NCI-H1105 treated with DMSO at 0.1 percent for 48 hours (cell line): ENCODE data around the gene BET1.
"Not testable (repeated sequence)": the region's sequence is repeated elsewhere in the genome, so short reads cannot be mapped to it uniquely, and the experiment has no call there.

Source experiments
- DNase-seq: peaks from one replicate; lab custom pipeline; 2025; lab: John Stamatoyannopoulos, UW

The BET1 gene, protein sequence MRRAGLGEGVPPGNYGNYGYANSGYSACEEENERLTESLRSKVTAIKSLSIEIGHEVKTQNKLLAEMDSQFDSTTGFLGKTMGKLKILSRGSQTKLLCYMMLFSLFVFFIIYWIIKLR

DNA sequence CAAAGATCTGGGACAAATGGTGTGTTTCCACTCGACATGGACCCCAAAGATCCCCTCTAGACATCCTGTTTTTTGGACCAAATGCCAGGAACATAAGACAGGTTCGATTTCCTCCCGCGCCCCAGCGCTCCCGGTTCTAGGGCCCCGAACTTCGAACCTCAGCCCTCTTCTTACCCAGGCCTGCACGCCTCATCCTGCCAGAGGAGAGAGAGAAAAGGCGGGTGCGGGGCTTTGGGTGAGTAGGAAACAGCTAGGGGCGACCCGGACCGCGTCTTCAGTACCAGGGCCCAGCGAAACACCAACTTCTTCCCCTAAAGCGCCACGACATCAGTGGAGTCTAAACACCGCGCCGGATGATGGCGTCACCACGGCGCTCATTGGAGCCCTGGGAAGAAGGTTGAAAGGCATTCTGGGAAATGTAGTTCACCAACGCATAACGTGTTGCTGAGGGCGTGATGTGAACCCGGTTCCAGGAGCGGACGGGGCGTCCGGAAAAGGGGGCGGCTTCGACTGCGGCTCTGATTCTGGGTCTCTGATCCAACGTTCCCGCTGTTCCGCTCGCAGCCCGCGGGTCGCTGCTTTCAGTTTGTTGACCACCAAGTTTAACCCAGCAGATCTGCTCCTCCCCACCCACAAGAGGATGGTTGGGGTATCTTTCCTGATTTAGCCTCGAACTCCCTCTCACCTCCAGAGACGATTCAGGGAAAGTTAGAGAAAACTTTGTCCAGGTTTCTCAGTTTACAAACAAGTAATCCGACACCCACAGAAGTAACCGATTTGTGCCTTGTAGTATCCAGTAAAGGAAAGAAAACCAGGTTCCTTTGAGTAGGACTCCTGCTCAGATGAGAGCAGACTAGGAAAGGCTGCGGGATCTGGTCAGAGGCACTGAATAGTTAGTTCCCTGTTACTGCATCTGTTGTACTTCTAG lies at the start of gene BET1:
TSS of gene BET1 (minus strand) at position 332 of the 928 bp plus-strand sequence. CDS start at position 193, 139 bp downstream.
- peak; percentile 92 for DNase-seq

DNA sequence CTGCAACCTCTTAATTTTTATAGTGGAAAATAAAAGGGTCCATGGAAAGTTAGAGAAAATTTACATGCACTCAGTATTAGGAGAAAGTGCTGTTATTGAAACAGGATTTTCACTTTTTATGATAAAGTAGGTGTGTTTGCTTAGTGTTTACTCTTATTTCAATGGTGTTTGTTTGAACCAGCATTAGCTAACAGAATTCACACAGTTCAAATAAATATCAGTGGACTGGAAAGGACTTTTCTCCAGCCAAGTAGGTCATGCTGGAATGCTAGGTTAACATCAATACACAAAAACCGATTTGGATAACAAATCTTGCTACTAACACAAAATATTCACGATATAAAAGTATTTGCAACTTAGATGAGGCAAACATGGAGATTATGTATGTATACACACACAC lies 49.4 kb upstream of the BET1 start:
- no peak for DNase-seq

DNA sequence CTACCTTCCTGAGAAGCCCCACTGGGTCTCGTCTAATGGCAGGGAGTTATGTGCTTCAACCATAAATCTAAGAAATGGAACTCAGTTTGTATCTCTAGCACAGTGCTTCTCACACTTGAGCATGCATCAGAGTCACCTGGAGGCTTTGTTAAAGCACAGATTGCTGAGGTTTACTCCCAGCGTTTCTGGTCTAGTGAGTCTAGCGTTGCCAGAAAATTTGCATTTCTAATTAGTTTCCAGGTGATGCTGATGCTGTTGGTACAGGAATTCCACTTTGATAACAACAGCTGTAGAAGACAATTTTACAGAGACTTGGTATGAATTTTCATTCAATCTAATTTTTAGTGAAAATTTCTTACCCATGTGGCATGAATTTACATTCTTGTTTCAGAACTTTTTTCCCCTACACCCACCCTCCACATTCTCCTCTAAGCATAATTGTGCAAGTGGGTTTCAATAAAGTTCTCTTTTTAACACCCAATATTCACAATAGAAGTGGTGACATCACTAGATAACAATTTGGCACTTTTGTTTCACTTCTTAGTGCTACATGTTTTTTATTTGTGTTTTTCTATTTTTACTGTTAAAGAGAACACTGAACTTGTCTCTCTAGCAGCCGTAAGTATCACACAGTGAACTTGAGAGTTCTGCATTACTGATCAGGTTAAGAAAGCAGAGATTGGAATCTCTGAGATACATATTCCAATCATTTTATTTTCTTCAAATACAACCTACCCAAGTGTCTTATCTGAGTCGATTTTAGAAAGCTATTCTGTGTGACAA lies 48.4 kb upstream of the BET1 start:
- DNase-seq: no peak

DNA sequence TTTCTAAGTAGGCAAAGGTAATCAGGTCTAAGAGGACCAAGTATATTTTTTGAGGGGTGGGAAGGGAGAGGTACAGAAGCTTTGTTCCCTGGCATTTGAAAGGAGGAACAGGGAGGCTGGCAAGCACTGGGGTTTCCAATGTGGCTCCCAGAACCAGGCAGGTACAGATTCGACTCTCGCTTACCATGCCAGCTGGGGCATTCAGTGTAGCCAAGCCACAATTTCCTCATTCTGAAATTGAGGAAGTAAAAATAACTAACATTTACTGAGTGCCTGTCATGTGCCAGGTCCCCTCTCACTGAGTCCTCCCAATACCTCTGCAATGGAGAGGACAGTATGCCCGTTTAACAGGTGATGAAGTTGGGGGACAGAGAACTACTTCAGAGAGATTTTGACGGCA lies 45.9 kb upstream of the BET1 start:
- DNase-seq: no peak

DNA sequence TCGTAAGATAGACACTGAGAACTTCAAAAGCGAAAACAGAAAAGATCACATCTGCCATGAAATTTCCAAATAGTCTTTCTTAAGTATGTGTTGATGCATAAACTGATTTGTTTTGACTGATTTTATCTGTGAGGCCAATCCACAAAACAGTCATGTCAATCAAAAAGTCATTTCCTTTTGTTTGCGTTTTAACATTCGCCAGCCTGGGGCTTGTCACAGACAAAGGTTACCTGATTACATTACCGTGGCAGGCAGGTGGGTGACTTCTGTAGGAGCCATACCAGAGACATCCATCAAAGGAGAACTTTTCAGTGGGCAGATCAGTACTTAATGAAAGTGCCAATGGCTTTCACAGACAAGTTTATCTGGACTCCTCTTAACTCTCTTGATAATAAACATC lies 45.5 kb upstream of the BET1 start:
- DNase-seq: no peak

DNA sequence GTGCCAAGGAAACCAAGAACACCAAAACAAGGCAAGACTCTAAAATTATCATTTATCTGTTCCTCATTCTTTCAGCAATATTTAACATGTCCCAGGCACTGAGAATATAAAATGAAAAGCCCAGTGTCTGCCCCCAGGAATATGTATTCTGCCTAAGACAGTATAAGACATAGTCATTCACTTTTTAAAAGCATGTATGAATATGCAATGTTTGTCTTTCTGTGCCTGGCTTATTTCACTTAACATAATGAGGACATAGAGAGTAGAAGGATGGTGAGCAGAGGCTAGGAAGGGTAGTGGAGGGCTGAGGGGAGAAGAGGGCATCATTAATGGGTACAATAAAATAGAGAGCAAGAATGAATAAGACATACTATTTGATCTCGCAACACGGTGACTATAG lies 44.6 kb upstream of the BET1 start:
- DNase-seq: no peak

DNA sequence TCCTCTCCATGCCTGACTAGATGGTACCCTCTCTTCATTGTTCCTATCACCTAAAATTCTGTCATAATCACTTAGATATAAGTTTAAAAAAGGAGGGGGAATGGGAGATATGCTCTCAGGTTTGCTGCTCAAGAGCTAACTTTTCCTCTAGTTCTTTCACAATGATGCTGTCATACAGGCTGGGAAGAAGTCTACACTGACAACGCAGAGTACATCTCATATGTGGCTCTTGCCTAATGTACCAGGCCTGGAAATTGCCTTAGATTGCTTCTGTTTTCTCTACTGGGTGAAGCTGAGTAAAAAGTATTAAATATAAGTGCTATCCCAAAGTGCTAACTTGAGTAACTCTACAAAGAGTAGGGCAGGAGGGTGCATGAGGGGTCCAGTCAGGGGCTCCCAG lies 43.8 kb upstream of the BET1 start:
- no peak for DNase-seq

DNA sequence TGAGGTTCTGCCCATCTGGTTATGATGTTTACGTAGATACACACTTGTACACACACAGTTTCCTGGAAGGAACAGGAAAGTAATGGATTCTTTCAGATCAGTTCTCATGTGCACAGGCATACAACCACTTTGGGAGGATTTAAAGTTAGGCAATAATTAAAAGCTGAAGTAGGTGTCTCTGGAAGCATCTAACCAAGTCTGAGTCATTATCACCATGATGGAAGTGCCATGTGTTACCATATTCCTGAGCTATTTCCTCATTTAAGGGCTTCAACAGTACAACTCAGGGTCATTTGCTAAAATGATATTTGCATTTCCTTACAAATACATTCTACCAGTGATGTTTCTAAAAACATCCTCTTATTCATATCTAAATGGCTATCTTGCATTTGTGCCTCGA lies 41.4 kb upstream of the BET1 start:
- DNase-seq: no peak

DNA sequence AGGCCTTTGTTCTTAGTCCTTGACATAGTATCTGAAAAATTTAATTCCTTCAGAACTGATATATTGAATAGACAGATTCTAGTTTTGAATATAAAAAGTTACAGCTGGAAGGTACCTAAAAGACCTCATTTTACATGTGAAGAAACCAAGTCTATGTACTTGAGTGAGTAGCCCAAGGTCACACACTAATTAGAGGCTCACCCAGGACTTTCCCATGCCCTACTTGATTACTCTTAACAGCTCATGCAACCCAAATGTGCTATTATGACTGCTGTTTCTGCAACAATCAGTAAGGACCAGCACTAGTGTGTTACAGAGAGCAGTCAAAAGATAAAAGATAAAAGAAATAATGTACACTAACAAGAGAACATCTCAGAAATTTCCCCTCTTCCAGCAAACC lies 40.7 kb upstream of the BET1 start:
- no peak for DNase-seq

DNA sequence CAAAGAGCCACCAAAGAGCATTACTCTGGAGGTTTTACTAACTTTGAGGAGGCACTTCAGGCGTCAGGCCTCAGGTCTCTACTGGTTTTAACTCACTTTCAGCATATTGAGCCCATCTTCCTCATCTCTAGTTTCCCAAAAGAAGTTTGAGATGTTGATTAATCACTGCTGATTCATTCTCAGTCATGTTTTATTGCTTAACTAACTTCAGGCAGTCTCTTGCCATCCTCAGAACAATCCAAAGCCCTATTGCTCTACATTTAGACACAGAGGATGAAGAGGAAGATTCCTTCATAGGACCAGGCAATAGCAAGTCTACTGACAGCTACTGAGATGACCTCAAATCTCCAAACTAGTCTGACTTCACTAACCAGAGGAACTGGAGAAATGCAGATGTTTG lies 39.1 kb upstream of the BET1 start:
- no peak for DNase-seq

DNA sequence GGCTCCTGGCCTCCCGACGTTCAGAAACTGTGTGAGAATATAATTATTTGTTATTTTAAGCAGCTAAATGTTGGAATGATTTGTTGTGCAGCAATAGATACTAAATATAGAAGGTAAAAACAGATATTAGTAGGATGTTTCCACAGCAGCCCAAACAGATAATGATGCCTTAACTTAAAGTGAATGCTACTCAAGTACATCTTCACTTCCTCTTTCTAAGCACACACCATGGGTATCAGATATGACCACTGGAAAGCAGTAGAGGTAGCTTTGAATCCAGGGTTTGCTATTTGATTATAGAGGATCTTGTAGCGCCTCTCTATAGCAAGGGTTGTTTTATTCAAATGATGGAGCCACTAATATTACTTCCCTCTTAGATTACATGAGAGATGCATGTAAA lies 38.2 kb upstream of the BET1 start:
- DNase-seq: no peak

DNA sequence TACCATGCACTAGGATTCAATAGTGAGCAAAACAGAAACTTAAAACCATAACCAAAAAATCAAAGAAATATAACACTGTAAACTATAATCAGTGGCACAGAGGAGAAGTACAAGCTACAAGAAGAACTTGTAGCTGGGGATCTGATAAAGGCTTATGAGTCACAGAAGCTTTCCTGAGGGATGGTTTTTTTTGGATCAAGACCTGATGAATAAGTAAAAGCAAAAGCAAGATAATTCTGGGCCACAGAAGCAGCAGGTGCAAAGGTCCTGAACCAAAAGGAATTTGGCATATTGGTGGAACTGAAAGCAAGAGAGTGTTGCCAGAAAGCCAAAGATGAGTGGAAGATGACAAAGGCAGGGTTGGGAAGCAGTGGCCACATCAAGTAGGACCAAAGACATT lies 37.4 kb upstream of the BET1 start:
- DNase-seq: no peak

DNA sequence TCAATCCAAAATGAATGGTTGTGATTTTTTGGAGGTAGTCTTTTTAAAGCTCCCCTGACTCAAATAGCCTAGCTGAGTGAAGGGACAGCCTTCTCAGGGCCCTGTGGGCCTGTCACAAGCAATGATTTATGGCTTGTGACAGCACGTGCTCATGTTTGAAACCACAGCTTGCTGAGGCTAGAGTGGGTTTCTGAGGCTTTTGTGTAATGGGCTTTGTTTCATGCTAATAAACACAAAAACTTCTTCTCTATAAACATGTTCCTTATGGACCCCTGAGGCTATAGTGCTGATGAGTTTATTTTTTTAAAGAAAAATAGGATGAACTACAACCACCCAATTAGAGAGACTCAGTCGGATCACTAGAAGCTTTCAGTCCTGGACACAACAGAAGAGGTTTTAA lies 36.1 kb upstream of the BET1 start:
- DNase-seq: no peak

DNA sequence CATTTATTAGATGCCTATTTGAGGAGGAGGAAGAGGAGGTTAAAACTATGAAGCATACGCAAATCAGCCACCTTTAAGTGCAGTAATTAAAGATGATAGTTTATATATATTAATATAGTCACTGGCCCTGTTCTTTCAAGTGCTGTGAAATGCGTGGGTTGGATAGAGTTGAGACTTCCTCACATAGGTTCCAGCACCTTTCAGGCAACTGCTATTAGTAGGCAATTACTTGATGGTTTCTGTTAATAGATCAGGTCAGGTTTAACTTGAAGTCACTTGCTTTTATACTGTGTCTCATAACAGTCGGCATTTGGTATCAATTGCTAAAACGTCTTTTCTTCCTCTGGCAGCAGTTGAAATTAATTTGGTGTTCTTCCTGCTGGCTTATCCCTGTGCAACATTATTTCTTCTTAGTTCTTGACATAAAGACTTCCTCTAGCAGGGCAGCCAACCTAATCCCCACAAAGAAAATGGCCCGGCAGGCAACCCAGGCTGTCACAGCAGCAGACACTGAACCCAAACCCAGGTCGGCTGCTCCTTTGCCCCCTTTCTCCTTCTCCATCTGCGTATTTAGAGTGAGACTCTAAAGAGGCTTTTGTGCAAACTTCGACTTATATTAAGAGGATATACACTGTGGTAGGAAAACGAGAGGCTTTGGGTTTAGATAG lies 35.3 kb upstream of the BET1 start:
- no peak for DNase-seq

DNA sequence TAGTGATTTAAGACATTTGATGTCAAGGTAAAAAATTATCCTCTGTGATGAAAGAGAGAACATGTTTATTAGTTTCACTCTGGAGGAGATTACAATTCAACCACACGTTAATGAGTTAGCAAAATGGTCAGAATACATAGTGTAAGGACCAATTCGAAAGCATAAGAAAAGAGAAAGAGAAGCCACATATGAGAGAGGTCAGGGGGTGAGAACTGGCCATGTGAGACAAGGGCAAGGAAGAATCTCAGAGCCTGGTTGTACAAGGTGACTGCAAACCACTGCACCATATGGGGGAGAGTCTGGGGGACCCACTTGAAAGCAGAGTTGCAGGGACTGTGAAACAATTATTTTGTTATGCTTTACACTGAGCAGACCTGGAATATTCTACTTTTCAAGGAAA lies 27.7 kb upstream of the BET1 start:
- DNase-seq: no peak

DNA sequence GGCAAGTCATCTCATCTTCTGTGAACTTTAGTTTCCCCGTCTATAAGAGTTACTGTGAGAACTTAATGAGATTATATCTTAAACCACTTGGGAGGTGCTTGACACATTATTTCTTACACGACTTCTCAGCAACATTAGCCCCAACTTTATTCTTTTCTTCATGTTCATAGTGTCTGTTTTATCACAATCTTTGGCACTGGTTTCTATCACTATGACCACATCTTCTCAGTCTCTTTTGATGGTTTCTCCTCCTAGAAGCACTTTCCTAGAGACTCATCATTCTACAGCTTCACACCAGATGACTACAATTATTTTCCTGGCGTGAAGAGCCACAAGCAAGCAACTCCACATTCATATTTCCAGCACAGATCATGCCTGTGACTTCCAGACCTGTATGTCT lies 26.5 kb upstream of the BET1 start:
- DNase-seq: no peak

DNA sequence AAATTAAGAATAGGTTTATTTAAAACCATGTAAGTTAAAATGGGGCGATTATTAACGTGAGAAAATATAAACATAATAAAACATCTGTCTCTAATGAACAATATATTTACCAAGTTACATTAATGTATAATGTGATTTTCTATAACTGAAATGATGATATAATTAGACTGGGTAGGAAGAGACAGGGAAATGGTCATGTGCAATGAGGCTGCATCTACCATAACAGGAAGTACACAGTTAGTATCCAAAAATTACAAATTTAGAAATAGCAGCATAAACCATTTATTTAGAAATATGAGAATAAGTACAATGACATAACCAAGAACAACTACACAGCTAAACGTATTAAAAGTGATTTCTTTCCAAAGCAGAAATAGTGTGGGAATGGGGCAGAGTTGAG lies 25.8 kb upstream of the BET1 start:
- no peak for DNase-seq

DNA sequence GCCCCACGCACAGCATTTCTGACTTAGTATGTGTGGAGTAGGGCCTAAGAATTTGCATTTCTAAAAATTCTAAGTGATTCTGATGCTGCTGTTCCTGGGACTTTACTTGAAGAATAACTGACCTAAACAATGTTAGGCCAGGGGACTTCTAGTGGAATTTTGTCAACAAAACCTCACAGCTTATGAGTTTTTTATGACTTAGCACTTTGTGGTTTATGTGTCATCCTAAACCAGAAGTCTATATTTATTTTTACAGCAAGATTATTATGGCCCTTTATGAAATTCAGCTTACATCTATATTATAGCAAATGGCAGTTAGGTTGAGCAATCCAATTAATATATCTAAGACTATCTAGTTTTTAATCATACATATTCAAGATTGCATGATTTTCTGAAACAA lies 24.6 kb upstream of the BET1 start:
- no peak for DNase-seq

DNA sequence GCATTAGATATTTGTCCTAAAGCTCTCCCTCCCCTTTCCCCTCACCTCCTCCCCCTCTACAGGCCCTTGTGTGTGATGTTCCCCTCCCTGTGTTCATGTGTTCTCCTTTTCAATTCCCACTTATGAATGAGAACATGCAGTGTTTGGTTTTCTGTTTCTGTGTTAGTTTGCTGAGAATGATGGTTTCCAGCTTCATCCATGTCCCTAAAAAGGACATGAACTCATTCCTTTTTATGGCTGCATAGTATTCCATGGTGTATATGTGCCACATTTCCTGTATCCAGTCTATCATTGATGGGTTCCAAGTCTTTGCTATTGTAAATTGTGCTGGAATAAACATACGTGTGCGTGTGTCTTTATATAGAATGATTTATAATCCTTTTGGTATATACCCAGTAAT lies 22.5 kb upstream of the BET1 start:
- DNase-seq: not testable (repeated sequence)

DNA sequence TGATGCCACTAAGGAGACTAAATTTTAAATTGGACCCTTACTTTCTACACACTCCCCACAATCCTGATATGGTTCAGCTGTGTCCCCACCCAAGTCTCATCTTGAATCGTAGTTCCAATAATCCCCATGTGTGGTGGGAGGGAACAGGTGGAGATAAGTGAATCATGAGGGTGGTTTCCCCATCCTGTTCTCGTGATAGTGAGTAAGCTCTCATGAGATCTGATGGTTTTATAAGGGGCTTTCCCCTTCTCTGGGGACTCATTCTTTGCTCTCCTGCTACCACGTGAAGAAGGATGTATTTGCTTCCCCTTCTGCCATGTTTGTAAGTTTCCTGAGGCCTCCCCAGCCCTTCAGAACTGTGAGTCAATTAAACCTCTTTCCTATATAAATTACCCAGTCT lies 18.4 kb upstream of the BET1 start:
- no peak for DNase-seq

DNA sequence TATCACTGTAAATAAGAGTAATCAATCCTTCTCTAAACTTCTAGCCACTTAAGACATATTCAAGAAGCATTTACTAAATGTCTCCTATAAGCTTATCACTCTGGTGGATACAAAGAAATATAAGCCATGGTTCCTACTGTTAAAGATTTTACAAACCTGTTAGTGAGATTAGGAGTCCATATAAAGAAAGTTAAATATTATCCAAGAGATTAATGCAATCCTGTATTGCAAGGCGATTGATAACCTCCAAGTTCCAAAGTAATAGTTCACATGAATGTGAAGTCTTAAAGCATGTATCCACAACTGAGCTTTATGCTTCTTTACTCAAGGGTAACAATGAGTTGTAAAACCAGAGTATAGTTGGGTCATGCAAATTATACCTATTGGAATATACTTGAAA lies 12.6 kb upstream of the BET1 start:
- no peak for DNase-seq

DNA sequence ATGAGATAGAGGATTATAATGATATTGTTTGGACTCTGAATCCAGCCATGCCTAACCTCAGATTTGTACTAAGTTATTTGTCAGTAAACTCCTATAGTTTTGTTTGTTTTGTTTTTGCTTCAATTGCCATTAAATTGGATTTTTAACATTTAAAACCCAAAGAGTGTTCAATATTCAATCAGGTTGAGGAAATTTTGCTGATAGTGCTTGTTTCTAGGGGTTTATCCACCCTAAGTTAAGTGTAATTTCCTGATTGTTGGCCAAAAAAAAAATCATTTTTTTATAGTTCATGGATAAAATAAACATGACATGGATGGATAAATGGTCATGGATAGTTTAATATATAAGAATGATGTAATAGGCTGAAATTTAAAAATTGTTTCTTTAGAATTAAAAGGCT lies 11.4 kb upstream of the BET1 start:
- no peak for DNase-seq

DNA sequence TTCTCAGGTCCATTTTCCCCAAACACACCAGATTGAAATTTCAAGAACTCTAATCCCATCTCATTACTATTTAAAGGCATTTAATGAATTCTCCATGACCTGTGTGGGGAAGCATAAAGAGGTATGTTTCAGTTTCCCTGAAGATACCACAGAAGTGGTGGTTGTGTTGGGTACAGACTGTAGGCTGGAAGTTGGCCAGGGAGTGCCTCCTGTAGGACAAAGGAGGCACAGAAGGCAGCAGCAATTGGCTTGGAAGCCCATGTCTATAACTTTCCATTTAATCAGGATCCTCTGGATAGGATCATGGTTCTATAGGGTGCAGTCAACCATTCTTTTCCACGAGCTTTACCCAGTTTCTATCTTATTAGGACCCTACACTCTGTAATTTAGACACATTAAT lies 8.6 kb upstream of the BET1 start:
- DNase-seq: no peak
